ENCODE measurements around the gene BCL11A.

Gene BCL11A

DNA sequence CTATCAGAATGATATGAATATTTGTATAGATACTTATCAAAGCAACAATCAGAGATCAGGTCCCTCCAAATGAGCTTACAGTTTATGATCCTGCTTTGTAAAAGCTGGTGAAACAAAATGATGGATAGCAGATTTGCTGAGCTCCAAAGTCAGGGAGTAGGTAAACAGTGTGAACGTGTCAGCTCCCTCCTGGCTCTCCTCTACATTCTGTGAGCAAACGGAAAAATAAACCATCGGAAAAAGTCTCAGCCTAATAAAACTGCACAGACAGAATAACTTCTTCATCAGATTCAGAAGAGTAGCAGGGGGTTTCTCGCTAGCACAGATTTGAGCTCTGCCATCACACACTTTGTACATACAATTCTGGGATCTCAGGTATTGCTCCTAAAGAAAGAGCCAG lies 51.3 kb downstream of the BCL11A start:
- no peak for DNase-seq

DNA sequence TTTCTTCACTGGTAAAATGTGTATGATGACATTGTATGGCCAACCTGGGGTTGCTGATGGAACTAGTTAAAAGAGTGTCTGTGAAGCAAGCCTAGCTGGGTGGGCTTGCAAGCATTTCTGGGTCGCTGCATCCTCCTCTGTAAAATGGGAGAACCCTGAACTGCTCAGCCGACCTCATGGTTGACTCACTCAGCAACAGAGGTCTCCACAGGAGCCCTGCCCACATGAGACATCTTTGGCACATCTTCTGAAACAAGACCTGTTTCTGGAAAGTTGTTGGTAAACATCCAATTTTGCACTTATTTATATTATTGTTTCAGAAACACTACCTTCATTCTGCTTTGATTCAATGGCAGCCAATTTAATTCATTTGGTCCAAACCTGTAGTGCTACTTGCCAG lies 52.6 kb downstream of the BCL11A start:
- no peak for DNase-seq

GRCh38 chr2:60499651-60500265 lies 53.7 kb downstream of the BCL11A start:
- DNase-seq = no peak

- DNase-seq = no peak
Measured at GRCh38 chr2:60498816-60499429, 54.5 kb downstream of the BCL11A start.

- DNase-seq = no peak
Measured at GRCh38 chr2:60498127-60498815, 55.2 kb downstream of the BCL11A start.

GRCh38 chr2:60497500-60497899 lies 56.0 kb downstream of the BCL11A start:
- no peak for DNase-seq

GRCh38 chr2:60496956-60497355 lies 56.5 kb downstream of the BCL11A start:
- DNase-seq = no peak

DNA sequence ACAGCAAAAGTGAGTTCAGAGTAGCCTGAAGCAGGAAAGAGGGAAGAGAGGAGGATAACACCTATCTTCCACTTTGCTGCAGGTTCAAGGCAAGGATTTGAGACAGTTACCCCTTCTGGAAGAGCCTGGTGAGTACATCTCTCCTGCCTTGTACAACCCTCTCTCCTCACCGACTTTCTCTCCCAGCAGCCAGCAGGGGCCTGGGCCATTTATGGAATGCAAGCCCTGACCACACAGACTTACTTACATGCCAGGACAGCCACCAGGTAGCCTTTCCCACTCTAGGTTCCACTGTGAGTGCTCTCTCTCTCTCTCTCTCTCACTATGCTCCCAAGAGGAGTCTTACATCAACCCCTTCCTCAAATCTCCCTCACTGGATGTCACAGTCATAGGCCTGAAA lies 57.0 kb downstream of the BCL11A start:
- DNase-seq = no peak

DNA sequence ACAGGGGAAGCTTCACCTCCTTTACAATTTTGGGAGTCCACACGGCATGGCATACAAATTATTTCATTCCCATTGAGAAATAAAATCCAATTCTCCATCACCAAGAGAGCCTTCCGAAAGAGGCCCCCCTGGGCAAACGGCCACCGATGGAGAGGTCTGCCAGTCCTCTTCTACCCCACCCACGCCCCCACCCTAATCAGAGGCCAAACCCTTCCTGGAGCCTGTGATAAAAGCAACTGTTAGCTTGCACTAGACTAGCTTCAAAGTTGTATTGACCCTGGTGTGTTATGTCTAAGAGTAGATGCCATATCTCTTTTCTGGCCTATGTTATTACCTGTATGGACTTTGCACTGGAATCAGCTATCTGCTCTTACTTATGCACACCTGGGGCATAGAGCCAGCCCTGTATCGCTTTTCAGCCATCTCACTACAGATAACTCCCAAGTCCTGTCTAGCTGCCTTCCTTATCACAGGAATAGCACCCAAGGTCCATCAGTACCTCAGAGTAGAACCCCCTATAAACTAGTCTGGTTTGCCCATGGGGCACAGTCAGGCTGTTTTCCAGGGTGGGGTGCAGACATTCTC lies 58.3 kb downstream of the BCL11A start:
- DNase-seq = no peak

GRCh38 chr2:60493804-60494387 lies 59.6 kb downstream of the BCL11A start:
- DNase-seq = no peak

DNA sequence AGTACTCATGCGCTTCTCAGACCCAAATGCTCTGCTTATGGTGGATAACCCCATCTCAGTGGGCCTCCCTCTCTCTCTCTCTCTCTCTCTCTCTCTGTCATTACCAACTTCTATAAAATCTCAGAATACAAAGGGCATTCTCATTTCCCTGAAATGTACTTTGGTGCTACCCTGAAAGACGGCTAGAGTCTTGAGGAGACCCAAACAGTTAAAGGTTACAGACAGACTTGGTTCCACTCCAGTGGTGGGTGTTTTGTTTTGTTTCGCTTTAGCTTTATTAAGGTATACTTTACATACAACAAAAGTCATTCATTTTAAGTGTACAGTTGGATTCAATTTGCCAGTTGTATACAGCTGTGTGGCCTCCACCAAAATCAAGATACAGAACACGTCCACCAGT lies 60.9 kb downstream of the BCL11A start:
- no peak for DNase-seq

DNA sequence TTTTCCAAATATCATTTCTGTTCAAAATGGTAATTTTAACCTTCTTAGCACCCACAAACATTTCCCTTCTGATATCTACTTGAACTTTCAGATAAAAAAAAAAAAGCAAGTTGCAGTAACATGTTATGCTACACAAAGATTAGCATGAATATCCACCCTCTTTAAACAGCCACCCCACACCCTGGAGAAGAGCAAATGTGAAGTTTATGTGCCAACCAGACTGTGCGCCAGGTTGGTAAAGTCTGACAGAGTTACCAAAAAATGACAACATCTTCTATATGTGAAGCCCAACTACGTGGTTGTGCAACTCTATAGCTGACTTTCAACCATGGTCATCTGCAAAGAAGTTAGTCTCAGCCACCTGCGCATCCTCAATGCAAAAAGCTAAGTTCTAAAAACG lies 62.6 kb downstream of the BCL11A start:
- no peak for DNase-seq

- no peak for DNase-seq
Measured at GRCh38 chr2:60490441-60490840, 63.0 kb downstream of the BCL11A start.

DNA sequence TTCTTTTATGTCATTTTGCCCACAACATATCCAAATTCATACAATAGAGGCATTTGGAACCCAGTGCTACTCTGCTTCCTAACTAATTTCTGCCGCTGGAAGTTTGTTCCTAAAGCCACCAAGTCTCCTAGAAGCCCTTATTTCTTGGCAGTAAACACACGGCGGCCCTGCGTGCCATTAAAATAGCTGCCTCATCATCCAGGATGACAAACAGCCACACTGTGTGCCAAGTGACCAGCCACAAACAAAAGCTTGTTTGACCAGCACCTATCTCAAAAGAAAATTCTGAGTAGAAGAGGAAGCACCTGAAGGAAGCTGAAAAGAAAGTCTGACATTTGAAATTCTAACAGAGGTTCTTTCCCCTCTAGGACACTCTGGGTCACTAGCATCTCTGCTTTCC lies 64.2 kb downstream of the BCL11A start:
- DNase-seq = no peak

DNA sequence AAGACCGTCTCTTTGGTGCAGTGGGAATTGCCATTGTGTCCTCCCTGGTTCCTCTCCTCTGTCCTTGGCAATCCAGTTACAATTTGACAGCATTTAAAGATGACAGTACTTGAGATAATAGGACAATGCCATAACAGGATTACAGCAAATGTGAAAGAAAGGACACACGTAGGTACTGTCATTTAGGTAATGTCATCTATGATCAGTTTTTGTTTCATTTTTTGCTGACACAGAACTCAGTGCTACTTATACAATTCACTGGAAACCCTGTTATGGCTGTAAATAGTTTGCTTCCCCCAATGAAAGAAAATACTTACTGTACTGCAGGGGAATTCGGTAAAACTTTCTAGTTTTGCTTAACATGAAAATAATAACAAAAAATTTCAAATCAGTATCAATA lies 65.2 kb downstream of the BCL11A start:
- no peak for DNase-seq

DNA sequence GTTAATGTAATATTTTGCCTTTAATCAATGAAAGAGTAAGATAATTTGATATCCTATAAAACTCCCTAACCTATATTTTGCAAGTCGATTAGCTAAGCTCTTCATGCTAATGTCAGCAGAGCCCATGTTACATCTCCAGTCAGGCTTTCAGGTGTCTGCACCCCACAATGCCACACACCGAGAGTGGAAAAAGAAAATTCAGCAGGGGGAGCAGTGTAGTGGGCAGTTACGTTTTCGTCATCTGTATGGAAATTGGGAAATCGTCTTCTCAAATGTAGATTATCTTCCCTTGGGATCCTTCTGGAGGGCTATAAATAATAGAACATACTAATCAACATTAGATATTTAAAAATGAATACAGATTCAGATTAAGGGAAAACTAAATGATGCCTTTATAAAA lies 66.3 kb downstream of the BCL11A start:
- DNase-seq = no peak

GRCh38 chr2:60486551-60486950 lies 66.9 kb downstream of the BCL11A start:
- no peak for DNase-seq

DNA sequence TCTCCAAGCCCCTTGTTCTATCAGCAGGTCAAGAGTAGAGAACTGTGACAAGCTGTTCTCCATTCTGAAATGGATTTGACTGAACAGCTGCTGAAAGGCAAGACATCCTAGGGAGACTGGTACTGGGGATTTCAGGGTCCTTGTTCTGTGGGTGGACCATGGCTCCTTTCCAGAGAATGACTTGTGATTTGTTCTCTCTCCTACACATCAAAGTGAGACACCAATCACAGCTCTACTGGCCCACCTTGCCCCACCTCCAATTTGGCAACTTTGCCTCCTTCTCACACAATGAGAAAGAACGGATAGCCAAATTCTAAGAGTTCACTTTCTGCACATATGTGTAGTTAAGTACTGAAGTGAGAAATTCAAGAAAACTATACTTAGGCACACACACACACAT lies 67.4 kb downstream of the BCL11A start:
- no peak for DNase-seq

- DNase-seq = no peak
Measured at GRCh38 chr2:60485550-60485949, 67.9 kb downstream of the BCL11A start.

- no peak for DNase-seq
Measured at GRCh38 chr2:60485055-60485454, 68.4 kb downstream of the BCL11A start.

- DNase-seq = no peak
Measured at GRCh38 chr2:60484133-60484645, 69.3 kb downstream of the BCL11A start.

- DNase-seq = no peak
Measured at GRCh38 chr2:60483401-60483800, 70.1 kb downstream of the BCL11A start.

DNA sequence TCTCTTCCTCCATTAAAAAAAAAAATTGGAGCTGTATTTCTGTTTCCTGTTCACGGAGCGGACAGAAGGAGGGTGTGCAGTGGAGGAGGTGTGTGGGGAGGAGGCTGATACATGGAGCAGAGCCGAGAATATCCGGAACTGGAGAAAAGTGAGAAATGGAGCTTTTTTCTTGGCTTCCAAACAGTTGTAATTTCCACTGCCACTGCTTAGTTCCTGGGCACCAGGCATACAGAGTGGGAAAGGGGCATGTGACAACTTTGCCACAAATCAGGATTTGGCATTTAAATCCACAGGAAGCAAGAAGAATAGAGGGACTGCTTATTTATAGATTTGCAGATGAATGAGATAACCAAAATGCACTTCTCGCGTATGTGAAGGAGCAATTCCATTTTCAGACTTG lies 71.2 kb downstream of the BCL11A start:
- no peak for DNase-seq

GRCh38 chr2:60481257-60481656 lies 72.2 kb downstream of the BCL11A start:
- no peak for DNase-seq

Measured in AML-193 (cell line).